ENCODE data around the gene ADGRL3.

The ADGRL3 gene

GRCh38 chr4:61528595-61528994, 328.5 kb downstream of the ADGRL3 start:
- no peak for ATAC-seq
- no peak for DNase-seq (ENCODE audit: low spot score in 2 of 2)
- peaks cover 16% of the 10 kb centered on the region for H3K9me3 Mint-ChIP-seq
- H3K4me3 Mint-ChIP-seq: no peak overlapping the region
- no peaks in the 10 kb centered on the region for H3K36me3 Mint-ChIP-seq
- H3K4me1 Mint-ChIP-seq: no peaks in the 10 kb centered on the region
- no peak overlapping the region for H3K27ac Mint-ChIP-seq

GRCh38 chr4:61531188-61531587, 331.1 kb downstream of the ADGRL3 start:
- H3K4me1 Mint-ChIP-seq: no peaks in the 10 kb centered on the region

GRCh38 chr4:61532336-61533000, 332.3 kb downstream of the ADGRL3 start:
- Mint-ChIP-seq H3K4me3 (no peak overlapping the region), H3K4me1 (no peaks in the 10 kb centered on the region), H3K27ac (no peak overlapping the region), H3K9me3 (peaks cover 19% of the 10 kb centered on the region), H3K36me3 (no peaks in the 10 kb centered on the region)
- no peak for ATAC-seq
- no peak for DNase-seq (ENCODE audit: low spot score in 2 of 2)

More at GRCh38 chr4:61531188-61531587, 331.1 kb downstream of the ADGRL3 start:
- Mint-ChIP-seq H3K36me3 (no peaks in the 10 kb centered on the region), H3K27ac (no peak overlapping the region), H3K4me3 (no peak overlapping the region), H3K9me3 (peaks cover 13% of the 10 kb centered on the region)
- no peak for DNase-seq (ENCODE audit: low spot score in 2 of 2)
- no peak for ATAC-seq

- H3K4me3 Mint-ChIP-seq: no peak overlapping the region
- no peaks in the 10 kb centered on the region for H3K4me1 Mint-ChIP-seq
- no peaks in the 10 kb centered on the region for H3K36me3 Mint-ChIP-seq
- peaks cover 17% of the 10 kb centered on the region for H3K9me3 Mint-ChIP-seq
- no peak overlapping the region for H3K27ac Mint-ChIP-seq
- no peak for ATAC-seq
- no peak for DNase-seq (ENCODE audit: low spot score in 2 of 2)
Measured at GRCh38 chr4:61533140-61533539, 333.0 kb downstream of the ADGRL3 start.

- Mint-ChIP-seq H3K9me3 (peaks cover 23% of the 10 kb centered on the region), H3K4me1 (no peaks in the 10 kb centered on the region), H3K4me3 (no peak overlapping the region), H3K27ac (no peak overlapping the region), H3K36me3 (no peaks in the 10 kb centered on the region)
- ATAC-seq (no peak), DNase-seq (ENCODE audit: low spot score in 2 of 2) (no peak)
Measured at GRCh38 chr4:61540944-61541343, 340.8 kb downstream of the ADGRL3 start.

- Mint-ChIP-seq H3K9me3 (peaks cover 21% of the 10 kb centered on the region), H3K4me1 (no peaks in the 10 kb centered on the region), H3K4me3 (no peak overlapping the region), H3K27ac (no peak overlapping the region), H3K36me3 (no peaks in the 10 kb centered on the region)
- ATAC-seq (no peak), DNase-seq (ENCODE audit: low spot score in 2 of 2) (no peak)
Measured at GRCh38 chr4:61541459-61541858, 341.3 kb downstream of the ADGRL3 start.

- Mint-ChIP-seq H3K4me1 (no peaks in the 10 kb centered on the region), H3K4me3 (no peak overlapping the region), H3K9me3 (peaks cover 18% of the 10 kb centered on the region), H3K36me3 (no peaks in the 10 kb centered on the region), H3K27ac (no peak overlapping the region)
- DNase-seq (ENCODE audit: low spot score in 2 of 2) (no peak), ATAC-seq (no peak)
Measured at GRCh38 chr4:61543976-61544375, 343.9 kb downstream of the ADGRL3 start.

- DNase-seq (ENCODE audit: low spot score in 2 of 2): no peak
- no peaks in the 10 kb centered on the region for H3K36me3 Mint-ChIP-seq
- no peak overlapping the region for H3K4me3 Mint-ChIP-seq
- peaks cover 17% of the 10 kb centered on the region for H3K9me3 Mint-ChIP-seq
- no peaks in the 10 kb centered on the region for H3K4me1 Mint-ChIP-seq
- no peak for ATAC-seq
- no peak overlapping the region for H3K27ac Mint-ChIP-seq
Measured at GRCh38 chr4:61545902-61546480, 345.9 kb downstream of the ADGRL3 start.

- DNase-seq (ENCODE audit: low spot score in 2 of 2) (no peak), ATAC-seq (no peak)
- peaks cover 15% of the 10 kb centered on the region for H3K9me3 Mint-ChIP-seq
- H3K4me3 Mint-ChIP-seq: no peak overlapping the region
- no peaks in the 10 kb centered on the region for H3K4me1 Mint-ChIP-seq
- no peak overlapping the region for H3K27ac Mint-ChIP-seq
- H3K36me3 Mint-ChIP-seq: no peaks in the 10 kb centered on the region
Measured at GRCh38 chr4:61549336-61549735, 349.2 kb downstream of the ADGRL3 start.

- H3K4me1 Mint-ChIP-seq: no peaks in the 10 kb centered on the region
- DNase-seq (ENCODE audit: low spot score in 2 of 2): no peak
- no peak overlapping the region for H3K27ac Mint-ChIP-seq
- no peak overlapping the region for H3K4me3 Mint-ChIP-seq
- no peak for ATAC-seq
- H3K36me3 Mint-ChIP-seq: no peaks in the 10 kb centered on the region
- H3K9me3 Mint-ChIP-seq: peaks cover 20% of the 10 kb centered on the region
Measured at GRCh38 chr4:61553557-61554125, 353.5 kb downstream of the ADGRL3 start.

- DNase-seq (ENCODE audit: low spot score in 2 of 2) (no peak), ATAC-seq (no peak)
- H3K4me3 Mint-ChIP-seq: no peak overlapping the region
- no peaks in the 10 kb centered on the region for H3K4me1 Mint-ChIP-seq
- H3K9me3 Mint-ChIP-seq: peaks cover 16% of the 10 kb centered on the region
- no peak overlapping the region for H3K27ac Mint-ChIP-seq
- no peaks in the 10 kb centered on the region for H3K36me3 Mint-ChIP-seq
Measured at GRCh38 chr4:61555789-61556188, 355.7 kb downstream of the ADGRL3 start.

- Mint-ChIP-seq H3K9me3 (peaks cover 16% of the 10 kb centered on the region), H3K36me3 (no peaks in the 10 kb centered on the region), H3K27ac (no peak overlapping the region), H3K4me3 (no peak overlapping the region), H3K4me1 (no peaks in the 10 kb centered on the region)
- no peak for DNase-seq (ENCODE audit: low spot score in 2 of 2)
- ATAC-seq: no peak
Measured at GRCh38 chr4:61556277-61556676, 356.2 kb downstream of the ADGRL3 start.

GRCh38 chr4:61559396-61559795, 359.3 kb downstream of the ADGRL3 start:
- Mint-ChIP-seq H3K9me3 (peaks cover 17% of the 10 kb centered on the region), H3K4me1 (no peaks in the 10 kb centered on the region), H3K27ac (no peak overlapping the region), H3K4me3 (no peak overlapping the region), H3K36me3 (no peaks in the 10 kb centered on the region)
- ATAC-seq: no peak
- no peak for DNase-seq (ENCODE audit: low spot score in 2 of 2)

GRCh38 chr4:61561028-61561427, 360.9 kb downstream of the ADGRL3 start:
- no peak overlapping the region for H3K4me3 Mint-ChIP-seq
- ATAC-seq: no peak
- H3K4me1 Mint-ChIP-seq: no peaks in the 10 kb centered on the region
- no peaks in the 10 kb centered on the region for H3K36me3 Mint-ChIP-seq
- H3K9me3 Mint-ChIP-seq: peaks cover 15% of the 10 kb centered on the region
- no peak for DNase-seq (ENCODE audit: low spot score in 2 of 2)
- H3K27ac Mint-ChIP-seq: no peak overlapping the region

GRCh38 chr4:61571761-61572559, 371.8 kb downstream of the ADGRL3 start:
- no peak overlapping the region for H3K27ac Mint-ChIP-seq
- H3K36me3 Mint-ChIP-seq: no peaks in the 10 kb centered on the region
- DNase-seq (ENCODE audit: low spot score in 2 of 2): no peak
- ATAC-seq: no peak
- H3K4me1 Mint-ChIP-seq: no peaks in the 10 kb centered on the region
- peaks cover 20% of the 10 kb centered on the region for H3K9me3 Mint-ChIP-seq
- H3K4me3 Mint-ChIP-seq: no peak overlapping the region

All from stimulated activated effector memory CD8-positive, alpha-beta T cell treated with anti-CD3 and anti-CD28 coated beads, Interleukin-12 subunit alpha, Interleukin-12 subunit beta, amount 100 ng/mL, for 72 hours (primary cell).